NCI-H446 treated with DMSO at 0.1 percent for 48 hours (cell line): ENCODE measurements around the gene ARHGAP11A.

ENCODE experiments used
- DNase-seq: peaks from one replicate; lab custom pipeline; 2025; lab: John Stamatoyannopoulos, UW

ARHGAP11A gene

DNA sequence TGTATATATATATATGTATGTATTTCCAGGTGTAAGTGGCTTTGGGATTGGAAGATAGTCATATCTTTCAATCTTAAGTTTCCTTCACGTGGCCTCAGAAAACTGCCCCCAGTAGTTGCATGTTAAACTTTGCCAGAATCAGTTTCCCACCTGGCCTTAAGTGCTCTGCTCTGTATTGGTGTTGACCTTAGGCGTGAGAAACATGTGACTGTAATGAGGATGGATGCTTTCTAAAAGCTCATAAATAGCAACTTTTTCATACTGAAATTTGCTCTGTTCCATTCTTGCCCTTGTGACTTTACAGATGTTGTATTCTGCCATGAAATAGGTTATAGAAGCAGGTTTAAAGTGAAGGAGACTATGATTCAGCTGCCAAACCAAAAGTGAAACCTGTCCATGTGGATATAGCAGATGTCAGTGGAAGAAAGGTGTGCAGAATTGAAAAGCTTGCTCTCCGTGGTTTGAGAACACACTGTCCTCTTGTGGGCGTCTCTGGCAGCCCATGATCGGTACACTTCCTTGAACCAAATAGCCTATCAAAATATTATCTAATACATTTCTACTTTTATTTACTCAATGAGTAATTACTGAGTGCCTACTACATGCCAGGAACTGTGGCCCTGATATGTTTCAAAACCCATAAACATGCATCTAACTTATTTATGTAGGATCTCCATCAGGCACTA lies 42.0 kb downstream of the ARHGAP11A start:
- no peak for DNase-seq

DNA sequence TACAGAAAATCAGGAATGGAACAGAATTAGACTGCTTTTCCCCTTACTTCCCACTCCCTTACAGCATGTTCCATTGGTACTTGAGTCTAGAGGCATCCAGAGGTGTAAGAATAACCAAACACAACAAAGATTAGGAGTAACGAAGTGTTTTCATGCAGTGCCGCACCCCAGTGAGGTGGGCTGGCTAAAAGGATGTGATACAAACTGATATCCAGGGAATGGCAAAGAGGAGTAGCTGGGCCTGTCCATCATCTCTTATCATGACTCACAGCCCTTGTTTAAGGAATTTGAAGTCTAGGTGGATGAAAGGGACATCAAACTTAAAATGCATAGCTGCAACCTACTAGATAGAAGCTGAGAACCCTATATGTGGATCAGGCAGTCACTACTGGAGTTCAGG lies 42.6 kb downstream of the ARHGAP11A start:
- DNase-seq: no peak

DNA sequence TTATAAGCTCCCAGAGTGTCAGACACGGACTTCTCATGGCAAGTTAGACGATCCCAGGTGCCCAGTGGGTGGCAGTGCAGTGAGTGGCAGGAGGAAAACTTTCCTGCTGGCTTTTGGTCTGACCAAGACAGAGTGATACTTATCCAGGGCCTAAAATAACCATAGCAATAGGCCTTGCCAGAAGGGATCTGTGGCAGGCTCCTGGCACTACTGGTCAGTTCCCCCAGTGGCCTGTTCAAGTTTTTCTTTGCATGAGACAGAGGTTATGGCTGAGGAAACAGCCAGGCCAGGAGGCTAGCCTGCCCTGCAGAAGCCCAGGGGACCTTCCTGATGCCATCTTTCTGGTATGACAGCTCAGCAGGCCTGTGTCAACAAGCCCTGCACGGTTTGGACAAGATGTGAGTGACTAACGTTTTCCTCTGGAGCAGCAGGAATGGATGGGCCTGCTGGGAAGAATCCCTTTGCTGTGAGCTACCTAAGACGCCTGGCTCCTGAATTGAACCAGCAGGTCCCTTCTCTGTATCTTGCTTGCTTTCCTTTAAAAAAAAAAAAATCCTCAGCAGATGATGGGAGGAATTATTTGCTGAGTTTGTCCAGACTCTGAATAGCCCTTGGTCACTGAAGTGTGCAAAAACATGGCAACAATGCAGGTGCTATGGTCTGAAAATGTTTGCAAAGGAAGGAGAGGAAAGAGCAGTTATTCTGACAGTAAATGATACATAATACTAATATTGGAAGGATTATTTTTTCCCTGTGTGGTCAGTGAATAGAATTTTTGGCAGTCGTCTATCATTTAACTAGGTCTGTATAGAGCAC lies 44.2 kb downstream of the ARHGAP11A start:
- DNase-seq: no peak

DNA sequence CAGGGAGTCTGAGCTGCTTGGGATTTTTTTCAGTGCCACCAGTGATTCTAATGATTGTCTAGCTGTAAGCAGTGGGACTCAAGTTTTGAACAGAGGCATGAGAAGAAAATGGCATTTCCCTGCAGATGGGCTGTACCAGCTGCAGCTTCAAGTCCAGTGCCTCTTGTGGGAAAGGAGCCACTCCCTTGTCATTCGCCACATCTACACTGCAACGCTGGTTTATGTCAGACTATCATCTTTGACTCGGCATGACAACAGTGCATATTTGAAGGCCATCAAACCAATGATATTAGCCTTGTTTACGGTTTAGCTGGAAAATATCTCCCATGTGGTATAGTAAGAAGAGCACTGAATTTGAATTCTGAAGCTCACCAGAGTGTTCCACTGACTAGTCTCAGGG lies 48.4 kb downstream of the ARHGAP11A start:
- no peak for DNase-seq

DNA sequence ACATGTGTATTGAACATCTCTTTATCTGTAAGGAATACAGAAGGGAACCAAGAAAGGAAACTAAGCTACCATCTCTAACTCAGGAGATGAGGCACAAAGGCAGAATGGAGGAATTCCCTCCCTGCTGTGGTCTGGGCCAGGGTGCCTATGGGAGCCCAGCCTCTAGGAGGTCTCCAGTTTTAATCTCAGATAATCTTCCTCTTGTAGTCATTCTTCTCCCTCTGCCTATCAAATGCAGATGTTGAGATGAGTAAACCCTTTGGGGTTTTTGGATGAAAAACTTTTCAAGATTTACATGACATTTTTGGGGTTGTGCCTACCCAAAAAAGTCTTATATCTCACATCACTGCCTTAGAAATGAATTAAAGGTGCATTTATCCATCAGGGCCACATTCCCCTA lies 49.5 kb downstream of the ARHGAP11A start:
- no peak for DNase-seq

DNA sequence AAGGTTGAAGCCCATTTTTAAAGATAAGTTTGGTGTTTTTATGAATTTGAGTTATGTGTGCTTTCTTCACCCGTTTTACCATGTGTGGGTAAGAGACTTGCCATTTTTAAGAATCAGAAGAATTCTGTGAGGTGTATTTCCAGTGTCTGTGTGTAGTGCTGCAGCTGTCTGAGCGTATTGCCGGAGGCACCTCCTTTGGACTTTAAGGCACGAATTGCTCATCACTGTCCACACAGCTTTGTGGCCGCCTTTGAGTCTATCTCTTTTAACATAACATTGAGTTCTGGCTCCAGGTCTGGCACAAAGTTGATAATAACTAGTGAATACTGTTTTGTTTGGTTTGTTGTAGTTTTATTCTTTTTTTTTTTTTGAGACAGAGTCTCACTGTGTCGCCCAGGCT lies 52.0 kb downstream of the ARHGAP11A start:
- DNase-seq: no peak

DNA sequence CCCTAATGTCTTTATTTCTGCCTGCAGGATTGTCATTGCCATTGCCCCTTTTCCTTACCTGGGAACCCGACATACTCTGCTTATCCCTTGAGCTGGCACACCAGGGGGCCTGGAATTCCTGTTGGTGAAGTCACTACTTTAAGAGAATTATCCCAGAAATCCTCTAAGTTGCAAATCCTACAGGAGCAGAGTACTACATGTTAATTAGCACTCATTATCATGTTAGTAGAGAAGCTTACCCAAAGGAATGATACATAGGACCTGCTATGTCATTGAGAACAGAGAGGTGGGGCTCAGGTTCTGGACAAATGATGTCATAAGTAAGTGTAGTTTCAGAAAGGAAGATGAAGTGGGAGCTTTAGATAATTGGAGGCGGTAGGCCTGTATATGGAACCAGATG lies 53.6 kb downstream of the ARHGAP11A start:
- no peak for DNase-seq

DNA sequence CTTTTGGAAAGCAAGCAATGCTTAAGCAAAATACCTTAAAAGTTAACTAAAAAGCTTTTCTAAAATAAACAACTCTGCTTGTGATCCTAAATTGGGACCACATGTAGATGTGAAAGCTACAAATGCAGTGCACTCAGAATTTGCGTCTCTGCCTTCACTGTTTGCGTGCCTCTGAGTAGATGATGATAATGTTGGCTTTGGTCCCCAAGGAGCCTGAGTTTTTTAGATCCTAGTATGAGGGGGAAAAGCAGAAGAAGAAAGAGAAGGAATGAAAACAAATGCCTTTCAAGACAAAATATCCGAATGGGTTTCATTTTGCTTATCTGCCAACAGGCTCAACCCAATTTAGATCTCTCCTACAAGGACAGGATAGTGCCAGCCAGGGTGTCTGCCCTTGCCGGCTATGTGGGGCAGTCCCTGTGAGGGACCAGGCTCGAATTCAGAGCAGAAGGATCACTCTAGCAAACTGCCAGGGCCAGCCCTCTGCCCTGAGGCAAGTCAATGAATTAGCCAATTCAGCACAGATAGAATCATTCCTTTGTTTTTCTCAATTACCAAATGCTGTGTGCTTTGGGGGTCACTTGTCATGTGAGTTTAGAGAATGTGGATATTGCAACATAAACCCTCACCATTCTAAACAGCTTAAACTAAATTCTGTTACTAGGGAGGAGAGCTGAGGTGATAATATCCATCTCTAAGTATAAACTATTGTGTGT lies 54.8 kb downstream of the ARHGAP11A start:
- DNase-seq: no peak

DNA sequence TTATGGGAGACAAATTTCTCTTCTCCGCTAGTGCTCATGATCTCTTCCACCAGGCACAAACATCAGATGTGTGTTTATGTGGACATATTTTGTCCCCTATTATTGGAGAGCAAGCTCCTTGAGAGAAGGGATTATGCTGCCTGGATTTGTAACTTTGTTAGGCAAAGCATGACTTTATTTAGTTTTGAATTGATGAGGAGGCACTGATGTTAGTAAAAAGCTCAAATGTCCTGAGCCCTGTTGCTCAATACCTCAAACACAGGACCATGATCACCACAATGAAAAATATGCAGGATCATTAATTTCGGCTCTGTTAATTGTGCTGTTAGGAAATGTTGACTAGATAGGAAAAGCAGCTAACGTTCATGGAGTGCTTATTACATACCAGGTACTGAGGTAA lies 55.3 kb downstream of the ARHGAP11A start:
- no peak for DNase-seq

DNA sequence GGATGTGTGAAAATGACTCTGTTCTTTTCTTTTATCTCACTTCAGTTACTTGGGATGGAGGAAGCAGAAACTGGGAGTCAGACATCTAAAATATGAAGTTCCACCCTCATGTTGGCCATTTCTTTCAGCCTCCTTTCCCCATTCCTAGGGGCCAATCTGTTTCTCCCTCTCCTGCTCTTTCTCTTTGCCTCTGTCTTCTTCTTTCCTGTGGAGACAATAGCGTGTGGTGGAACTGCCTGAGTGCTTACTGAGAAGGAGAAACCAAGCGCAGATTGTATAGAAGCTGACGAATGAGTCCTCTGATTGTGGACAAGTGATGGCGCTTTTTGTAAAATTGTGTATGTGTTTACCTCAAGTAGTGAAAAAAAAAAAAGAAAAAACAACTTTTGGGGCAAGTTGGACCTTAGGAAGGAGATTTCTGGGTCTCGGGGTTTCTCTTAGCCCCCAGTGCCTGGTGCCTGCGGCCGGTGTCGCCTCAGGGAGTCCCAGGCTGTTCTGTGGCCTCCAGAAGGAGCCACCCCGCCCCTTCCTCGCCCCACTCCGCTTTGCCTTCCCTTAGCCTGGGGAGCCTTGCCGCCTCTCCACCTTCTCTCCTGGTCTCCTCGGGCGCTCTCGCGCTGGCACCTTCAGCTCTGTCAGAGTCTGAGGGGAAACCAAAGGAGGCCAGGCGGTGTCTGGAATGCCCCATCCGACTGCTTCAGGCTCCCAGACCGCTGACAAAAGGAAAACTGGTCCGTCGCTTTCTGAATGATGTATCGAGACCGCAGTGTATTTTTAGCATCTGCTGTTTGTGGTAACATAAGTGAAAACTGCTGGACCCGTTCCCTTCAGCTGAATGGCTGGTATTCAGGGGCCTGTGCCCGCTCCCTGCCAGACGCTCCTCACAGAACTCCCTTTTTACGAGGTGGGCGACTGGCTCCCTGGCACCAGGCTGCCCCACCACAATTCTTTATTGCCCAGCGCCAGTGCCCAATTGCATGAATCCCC lies 56.3 kb downstream of the ARHGAP11A start:
- DNase-seq: no peak

DNA sequence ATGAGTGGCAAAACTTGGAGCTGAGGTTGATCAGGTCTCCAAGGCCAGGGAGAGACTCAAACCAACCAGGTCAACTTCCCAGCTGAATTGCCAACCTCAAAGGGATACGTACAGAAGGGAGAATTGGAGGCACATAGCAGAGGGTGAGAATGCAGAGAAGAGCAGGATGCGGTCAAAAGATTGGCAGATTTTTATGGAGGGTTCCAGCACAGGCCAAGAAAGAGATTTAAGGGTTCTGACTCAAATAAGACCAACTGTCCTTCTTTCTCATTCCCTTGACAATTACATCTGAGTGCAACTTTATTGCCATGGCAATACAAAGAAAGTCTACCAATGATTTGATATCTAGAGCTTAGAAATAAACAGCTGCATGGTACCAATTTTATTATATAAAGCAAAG lies 59.4 kb downstream of the ARHGAP11A start:
- DNase-seq: no peak

DNA sequence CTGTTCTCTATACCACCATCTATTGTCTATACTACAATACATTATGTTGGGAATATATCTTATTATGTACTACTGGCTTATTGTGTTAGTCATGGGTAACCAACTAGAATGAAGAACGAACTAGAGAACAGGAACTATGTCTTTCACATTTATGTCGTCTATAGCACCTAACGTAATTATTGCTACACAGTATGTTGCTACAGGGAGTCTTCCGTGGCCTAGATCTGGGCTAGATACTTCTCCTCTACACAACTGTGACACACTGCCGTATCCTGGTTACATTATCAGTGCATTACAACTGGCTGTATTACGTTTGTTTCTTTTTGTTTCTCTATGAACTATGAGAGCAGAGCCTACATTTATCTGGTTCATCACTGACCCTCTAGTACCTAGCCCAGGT lies 60.2 kb downstream of the ARHGAP11A start:
- no peak for DNase-seq

DNA sequence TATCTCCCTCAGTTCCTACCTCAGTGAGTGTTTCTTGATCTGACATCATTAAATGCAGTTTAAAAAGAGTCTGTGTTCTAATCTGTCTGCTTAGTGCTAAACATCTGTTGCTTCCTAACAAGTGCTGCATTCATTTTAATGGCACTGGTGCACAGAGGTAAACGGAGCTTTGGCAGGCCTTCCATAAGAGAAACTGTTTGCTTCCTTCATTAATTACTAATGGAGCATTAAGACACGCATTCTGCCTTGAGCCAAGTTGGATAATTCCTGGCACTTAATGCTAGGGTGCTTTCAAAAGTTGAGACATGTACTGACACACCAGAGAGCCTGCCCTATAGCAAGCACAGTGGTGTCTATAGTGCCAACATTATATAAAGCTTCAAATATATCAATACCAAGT lies 60.9 kb downstream of the ARHGAP11A start:
- peak; percentile 55 for DNase-seq

DNA sequence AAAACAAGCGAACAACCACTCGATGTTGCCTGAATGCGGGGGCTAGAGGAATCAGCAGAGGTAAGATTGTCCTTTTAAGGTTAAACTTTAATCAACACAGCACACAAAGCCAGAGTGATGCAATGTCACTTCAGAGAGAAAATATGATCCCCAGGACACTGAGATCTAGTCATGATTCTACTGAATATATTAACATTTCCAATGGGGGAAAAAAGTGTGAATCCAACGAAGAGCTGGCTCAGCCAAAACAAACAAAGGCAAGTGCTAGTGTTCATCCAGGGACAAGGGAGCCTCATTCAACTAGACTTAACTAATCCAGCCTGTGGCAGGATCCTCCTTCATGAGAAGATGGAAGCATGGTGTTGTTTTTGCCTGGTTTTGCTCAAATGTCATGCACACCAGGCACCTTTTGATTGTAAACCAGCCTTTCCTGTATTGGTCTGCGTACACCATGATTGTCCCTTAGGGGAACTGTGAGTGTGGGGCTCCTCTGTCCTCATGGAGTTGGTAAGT lies 62.0 kb downstream of the ARHGAP11A start:
- DNase-seq: no peak

DNA sequence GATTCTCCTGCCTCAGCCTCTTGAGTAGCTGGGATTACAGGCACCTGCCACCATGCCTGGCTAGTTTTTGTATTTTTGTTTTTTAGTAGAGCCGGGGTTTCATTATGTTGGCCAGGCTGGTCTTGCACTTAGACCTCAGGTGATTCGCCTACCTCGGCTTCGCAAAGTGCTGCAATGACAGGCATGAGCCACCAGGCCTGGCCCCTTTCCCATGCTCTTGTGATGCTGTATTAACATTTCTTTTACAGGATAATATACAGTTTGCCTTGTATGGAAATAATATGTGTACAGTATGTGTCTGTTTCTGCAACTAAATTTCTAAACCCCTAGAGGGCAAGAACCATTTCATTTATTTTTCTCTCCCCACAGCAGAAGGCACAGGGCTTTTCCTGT lies 64.0 kb downstream of the ARHGAP11A start:
- DNase-seq: no peak

DNA sequence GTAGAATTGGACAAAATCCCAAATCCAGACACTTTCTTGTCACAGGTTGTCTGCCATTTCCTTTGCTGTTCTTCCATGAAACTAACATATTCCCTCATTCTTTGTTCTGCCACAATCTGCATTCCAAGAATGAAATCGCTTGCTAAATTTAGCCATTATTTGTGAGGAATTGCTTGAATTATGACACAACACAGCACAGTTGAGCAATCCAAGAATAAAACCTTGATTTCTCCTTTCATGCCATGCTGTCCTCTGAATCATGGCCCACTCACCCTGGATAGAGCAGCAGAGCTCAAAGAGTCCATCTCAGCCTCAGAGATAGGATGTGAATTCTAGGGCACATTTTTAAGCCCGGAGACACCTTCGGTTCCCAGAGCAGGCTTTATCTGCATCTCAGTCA lies 67.3 kb downstream of the ARHGAP11A start:
- DNase-seq: no peak

DNA sequence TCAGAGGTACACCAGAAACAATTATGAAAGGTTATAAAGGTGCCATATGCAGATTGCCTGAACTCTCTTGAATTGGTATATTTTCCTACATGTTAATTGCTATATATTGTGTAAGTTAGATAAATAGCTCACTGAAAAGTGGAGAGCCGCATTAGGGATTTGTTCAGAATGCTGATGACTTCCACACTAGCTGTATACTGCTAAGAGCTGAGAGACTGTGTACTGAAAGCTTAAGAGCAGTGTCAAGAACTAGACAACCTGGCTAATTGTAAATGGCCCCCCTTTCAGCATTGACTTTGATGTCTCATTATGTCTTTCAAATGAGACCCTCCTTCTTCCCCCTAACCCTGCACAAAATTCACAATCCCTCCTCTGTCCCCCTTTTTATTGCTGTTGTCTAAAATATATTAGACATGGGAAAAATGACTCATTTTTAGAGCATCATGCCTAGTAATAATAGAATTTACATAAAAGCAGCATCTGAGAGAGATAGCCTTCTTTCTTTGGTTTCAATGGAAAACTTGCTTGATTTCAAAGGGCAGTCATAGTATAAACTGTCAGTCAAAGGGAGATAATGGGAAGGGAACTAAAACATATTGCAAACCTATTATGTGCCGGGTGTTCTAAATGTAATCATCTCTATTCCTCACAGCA lies 67.8 kb downstream of the ARHGAP11A start:
- no peak for DNase-seq

DNA sequence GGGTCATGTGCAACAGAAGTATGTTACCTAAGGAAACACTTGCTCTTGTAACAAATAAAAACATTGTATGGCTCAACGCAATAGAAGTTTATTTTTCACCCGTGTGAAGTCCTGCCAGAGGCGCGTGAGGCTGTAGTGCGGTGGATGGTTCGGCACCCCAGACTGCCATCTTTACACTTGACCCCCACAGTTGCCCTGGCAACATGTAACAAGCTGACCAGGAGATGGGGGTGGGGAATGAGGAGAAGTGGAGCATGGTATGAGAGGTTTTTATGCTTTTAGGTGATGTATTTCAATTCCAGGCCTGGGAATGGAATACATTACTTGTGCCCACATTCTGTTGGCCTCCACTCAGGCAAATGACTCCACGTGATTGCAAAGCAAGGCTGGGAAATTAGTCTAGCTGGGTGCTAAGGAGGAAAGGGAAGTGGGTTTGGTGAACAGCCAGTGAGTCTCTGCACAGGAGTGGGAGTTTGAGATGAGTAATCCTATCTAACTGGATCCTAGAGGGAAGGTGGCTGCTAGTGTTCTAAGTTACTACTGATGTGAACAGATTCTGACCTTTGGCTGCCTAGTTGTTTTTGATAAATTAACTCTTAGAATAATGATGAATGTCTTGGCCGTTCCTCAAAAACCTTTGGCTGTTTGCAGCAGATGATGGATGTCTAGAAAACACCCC lies 68.7 kb downstream of the ARHGAP11A start:
- DNase-seq: peak; percentile 53

DNA sequence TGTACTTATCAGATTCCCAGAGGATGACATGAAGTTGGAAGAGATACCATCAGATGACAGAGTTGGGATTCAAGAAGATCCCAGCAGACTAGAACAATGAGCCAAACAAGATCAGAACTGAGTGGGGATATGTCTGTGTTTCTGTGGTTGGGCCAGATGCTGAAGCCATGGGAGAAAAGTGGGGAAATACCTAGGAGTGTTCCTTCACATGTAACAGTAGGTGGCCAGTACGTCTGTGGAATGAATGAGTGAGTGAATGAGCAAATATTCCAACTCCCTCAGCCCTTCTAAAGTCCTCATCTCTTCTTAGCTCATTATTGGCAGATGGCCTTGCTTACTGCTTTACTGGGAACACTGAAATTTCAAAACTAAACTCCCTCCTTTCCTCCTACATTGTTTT lies 70.3 kb downstream of the ARHGAP11A start:
- no peak for DNase-seq

DNA sequence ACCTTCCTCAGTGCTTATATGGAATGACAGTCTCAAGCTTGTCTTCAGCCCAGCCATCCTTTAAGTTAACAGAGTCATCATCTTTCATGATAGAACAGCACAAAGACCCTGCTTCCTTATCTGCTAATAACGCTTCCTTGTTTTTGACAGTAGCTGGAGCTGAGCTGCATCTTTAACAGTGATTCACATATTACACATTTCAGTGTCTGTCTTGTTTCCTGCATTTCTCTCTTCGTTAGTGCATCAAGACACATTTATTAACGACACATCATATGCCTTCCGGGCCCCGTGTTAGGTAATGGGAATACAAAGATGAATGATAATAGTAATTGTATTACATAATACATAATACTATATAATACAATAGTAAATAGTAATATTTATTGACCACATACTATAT lies 72.3 kb downstream of the ARHGAP11A start:
- DNase-seq: no peak
